HG02870 (cell line): Measurements from ENCODE around the gene ZNF311.

Source experiments
- ATAC-seq: cut with Tn5 transposase; IDR thresholded peaks from one replicate; pipeline ENCODE4 v1.9.1; 2021; ENCODE audit warnings: mild to moderate bottlenecking, moderate library complexity; ENCODE audit not compliant: unreplicated experiment

ZNF311 gene

GRCh38 chr6:29005183-29005885 lies at the start of gene ZNF311:
TSS of gene ZNF311 (minus strand) at chr6:29005315. CDS start at chr6:29003954, 1,361 bp downstream.
- ATAC-seq, result no peak

GRCh38 chr6:29051680-29052079 lies 46.6 kb upstream of the ZNF311 start:
- no peak for ATAC-seq

GRCh38 chr6:29045075-29045474 lies 40.0 kb upstream of the ZNF311 start, which contains the start of gene OR2W1:
TSS of gene OR2W1 (minus strand) at chr6:29045175. CDS start at chr6:29045175, 0 bp downstream.
- no peak for ATAC-seq

- ATAC-seq, result no peak
These were observed 30.8 kb upstream of the ZNF311 start for GRCh38 chr6:29035951-29036350.

GRCh38 chr6:29028821-29029220 lies 23.7 kb upstream of the ZNF311 start:
- ATAC-seq, result no peak

GRCh38 chr6:29025927-29026585 lies 20.9 kb upstream of the ZNF311 start:
- ATAC-seq, result no peak

- no peak for ATAC-seq
These were observed 16.3 kb upstream of the ZNF311 start for GRCh38 chr6:29021434-29021833.

GRCh38 chr6:29019629-29020028 lies 14.5 kb upstream of the ZNF311 start:
- ATAC-seq, result no peak

- ATAC-seq, result no peak
These were observed 12.3 kb upstream of the ZNF311 start for GRCh38 chr6:29017428-29017802.

GRCh38 chr6:29016559-29017427 lies 11.7 kb upstream of the ZNF311 start:
- ATAC-seq, result peak; percentile 83

GRCh38 chr6:29014729-29015608 lies 9.9 kb upstream of the ZNF311 start:
- no peak for ATAC-seq

GRCh38 chr6:29011276-29011734 lies 6.2 kb upstream of the ZNF311 start:
- ATAC-seq, result no peak

GRCh38 chr6:29009358-29009757 lies 4.2 kb upstream of the ZNF311 start:
- no peak for ATAC-seq

- no peak for ATAC-seq
These were observed 3.0 kb upstream of the ZNF311 start for GRCh38 chr6:29008089-29008488.

GRCh38 chr6:28996844-28997510 lies 8.1 kb downstream of the ZNF311 start:
- ATAC-seq, result no peak

GRCh38 chr6:28995093-28995650 lies 9.9 kb downstream of the ZNF311 start:
- no peak for ATAC-seq

- ATAC-seq, result no peak
These were observed 16.4 kb downstream of the ZNF311 start for GRCh38 chr6:28988536-28989311.

- no peak for ATAC-seq
These were observed 19.5 kb downstream of the ZNF311 start for GRCh38 chr6:28985462-28986164.
